Measurements from ENCODE around the gene MTX1. TPM values are rescaled to one million over a fixed set of nuclear protein-coding genes. Genes with fewer than 3 reads are reported as not detected.
"Not testable (repeated sequence)": the region's sequence is repeated elsewhere in the genome, so short reads cannot be mapped to it uniquely, and the experiment has no call there.

MTX1 gene
- total RNA-seq, 1 donor: 16.1 TPM

- no peaks in the 10 kb centered on the region for H3K27me3 ChIP-seq (ENCODE audit: insufficient read depth, low read length)
- no peaks in the 10 kb centered on the region for H3K9me3 ChIP-seq (ENCODE audit: low read depth, low read length)
- H3K4me1 ChIP-seq (ENCODE audit: insufficient read depth, low read length): peaks cover 37% of the 10 kb centered on the region
- H3K4me3 ChIP-seq (ENCODE audit: low read length): no peak overlapping the region
Measured at GRCh38 chr1:155205969-155206593, 2.4 kb upstream of the MTX1 start.

DNA sequence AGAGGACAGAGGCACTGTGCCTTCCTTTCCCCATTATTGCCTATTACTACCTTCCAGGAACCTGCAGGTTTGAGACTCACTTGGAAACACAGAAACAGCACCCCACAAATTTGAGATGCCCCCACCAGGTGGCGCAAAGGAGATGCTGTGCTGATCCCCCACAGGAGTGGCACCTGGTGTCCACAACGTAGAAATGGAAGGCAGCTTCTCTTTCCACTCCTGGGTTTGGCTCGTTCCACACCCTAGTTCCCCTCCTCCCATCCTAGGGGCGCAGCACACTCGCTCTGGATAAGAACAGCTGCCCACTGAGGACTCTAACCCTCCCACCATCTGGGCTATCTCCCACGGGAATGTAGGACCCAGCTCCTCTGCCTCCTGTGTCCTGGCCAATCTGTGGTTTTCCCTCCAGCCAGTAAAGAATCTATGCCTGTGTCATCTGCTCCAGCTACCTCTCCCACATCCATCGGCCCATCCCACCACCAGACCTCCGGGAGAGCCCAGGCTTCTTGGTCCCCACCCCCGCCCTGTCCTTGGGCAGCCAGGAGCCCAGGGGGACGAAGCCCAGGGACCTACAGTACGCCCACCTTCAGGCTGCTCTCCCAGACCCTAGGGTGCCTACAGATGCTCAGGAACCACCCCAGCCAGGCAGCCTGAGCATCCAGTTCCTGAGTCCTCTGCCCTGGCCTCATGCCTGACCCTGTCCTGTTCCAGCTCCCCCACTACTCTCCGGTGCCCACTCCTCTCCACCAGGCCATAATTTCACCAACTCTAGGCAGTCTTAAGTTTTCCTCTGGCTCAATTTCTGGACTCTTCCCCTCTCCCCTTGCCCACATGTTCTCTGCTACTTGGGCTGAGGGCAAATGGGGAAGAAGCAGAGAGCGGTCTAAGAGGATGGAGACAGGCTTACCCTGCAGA is 1.3 kb upstream of the MTX1 start:
- H3K4me1 ChIP-seq (ENCODE audit: insufficient read depth, low read length): peaks cover 48% of the 10 kb centered on the region
- no peak overlapping the region for H3K4me3 ChIP-seq (ENCODE audit: low read length)
- H3K27me3 ChIP-seq (ENCODE audit: insufficient read depth, low read length): no peaks in the 10 kb centered on the region
- no peaks in the 10 kb centered on the region for H3K9me3 ChIP-seq (ENCODE audit: low read depth, low read length)

- H3K27me3 ChIP-seq (ENCODE audit: insufficient read depth, low read length): no peaks in the 10 kb centered on the region
- peak within 1 kb of the TSS; percentile 77 for H3K4me3 ChIP-seq (ENCODE audit: low read length)
- no peaks in the 10 kb centered on the region for H3K9me3 ChIP-seq (ENCODE audit: low read depth, low read length)
- H3K4me1 ChIP-seq (ENCODE audit: insufficient read depth, low read length): peaks cover 48% of the 10 kb centered on the region
Measured at GRCh38 chr1:155207806-155208540, 522 bp upstream of the MTX1 start, which contains the start of gene THBS3. TSS of gene THBS3 (minus strand) at chr1:155207897. CDS start at chr1:155207876, 21 bp downstream.

- peaks cover 48% of the 10 kb centered on the region for H3K4me1 ChIP-seq (ENCODE audit: insufficient read depth, low read length)
- H3K4me3 ChIP-seq (ENCODE audit: low read length): peak overlapping the region; percentile 77
- H3K9me3 ChIP-seq (ENCODE audit: low read depth, low read length): no peaks in the 10 kb centered on the region
- no peaks in the 10 kb centered on the region for H3K27me3 ChIP-seq (ENCODE audit: insufficient read depth, low read length)
Measured at GRCh38 chr1:155209312-155209721, 822 bp downstream of the MTX1 start.

- Histone ChIP-seq H3K4me3 (ENCODE audit: low read length) (peak overlapping the region; percentile 23), H3K4me1 (ENCODE audit: insufficient read depth, low read length) (peaks cover 54% of the 10 kb centered on the region), H3K9me3 (ENCODE audit: low read depth, low read length) (no peaks in the 10 kb centered on the region), H3K27me3 (ENCODE audit: insufficient read depth, low read length) (no peaks in the 10 kb centered on the region)
Measured at GRCh38 chr1:155210314-155211104, 2.0 kb downstream of the MTX1 start.

DNA sequence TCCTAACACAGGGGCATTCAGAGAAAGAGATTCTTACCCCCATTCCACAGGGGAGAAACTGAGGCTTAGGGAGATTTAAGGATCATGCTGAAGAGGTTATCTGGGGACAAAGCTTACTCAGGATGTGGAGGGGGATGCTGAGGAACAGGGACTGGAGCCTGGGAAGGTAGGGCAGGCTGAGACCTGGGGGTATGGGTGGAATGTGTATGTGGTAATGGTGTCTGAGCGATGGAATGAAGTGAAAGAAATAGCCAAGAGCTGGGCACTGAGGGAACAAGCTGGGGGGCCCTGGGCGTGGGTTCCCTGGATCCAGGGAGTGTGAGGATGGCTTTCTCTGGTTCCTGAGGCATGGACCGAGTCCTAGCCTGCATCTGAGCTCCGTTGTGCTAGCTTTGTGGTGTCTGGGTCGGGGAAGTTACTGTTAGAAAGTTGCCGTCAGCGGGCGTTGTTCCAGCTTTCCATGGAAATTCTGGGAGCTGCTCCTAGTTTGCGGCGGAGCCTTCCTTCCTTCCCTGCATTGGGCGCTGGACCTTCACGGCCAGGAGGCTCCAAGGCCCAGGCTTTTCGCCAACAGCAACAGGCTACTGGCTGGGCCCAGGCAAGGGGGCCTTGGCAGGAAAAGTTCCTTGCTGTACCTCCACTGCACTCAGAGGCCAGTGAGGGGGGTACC is 3.0 kb downstream of the MTX1 start:
- peak overlapping the region; percentile 23 for H3K4me3 ChIP-seq (ENCODE audit: low read length)
- peaks cover 56% of the 10 kb centered on the region for H3K4me1 ChIP-seq (ENCODE audit: insufficient read depth, low read length)
- H3K27me3 ChIP-seq (ENCODE audit: insufficient read depth, low read length); H3K9me3 ChIP-seq (ENCODE audit: low read depth, low read length): not testable (repeated sequence)

GRCh38 chr1:155212051-155212440 is 3.6 kb downstream of the MTX1 start:
- H3K27me3 ChIP-seq (ENCODE audit: insufficient read depth, low read length); H3K9me3 ChIP-seq (ENCODE audit: low read depth, low read length); H3K4me3 ChIP-seq (ENCODE audit: low read length): not testable (repeated sequence)
- peaks cover 52% of the 10 kb centered on the region for H3K4me1 ChIP-seq (ENCODE audit: insufficient read depth, low read length)

DNA sequence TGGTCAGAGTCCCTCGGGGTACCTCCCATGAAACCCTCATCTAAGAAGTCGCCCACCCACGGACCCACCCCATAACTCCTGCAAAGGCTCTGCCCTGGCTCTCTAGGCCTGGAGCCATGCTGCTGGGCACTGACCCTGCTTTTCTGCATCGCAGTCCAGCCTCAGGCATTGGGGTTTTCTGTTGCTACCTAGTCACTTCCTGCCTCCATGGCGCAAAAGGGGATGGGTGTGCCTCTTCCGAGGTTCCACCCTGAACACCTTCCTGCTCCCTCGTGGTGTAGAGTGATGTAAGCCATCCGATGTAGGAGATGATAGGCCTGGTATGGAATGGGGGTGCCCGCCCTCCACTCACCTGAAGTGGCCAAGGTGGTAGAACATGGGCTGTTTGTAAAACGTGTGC is 6.2 kb downstream of the MTX1 start:
- H3K4me1 ChIP-seq (ENCODE audit: insufficient read depth, low read length): peaks cover 44% of the 10 kb centered on the region
- not testable (repeated sequence) for H3K9me3 ChIP-seq (ENCODE audit: low read depth, low read length); H3K4me3 ChIP-seq (ENCODE audit: low read length); H3K27me3 ChIP-seq (ENCODE audit: insufficient read depth, low read length)

GRCh38 chr1:155218854-155219591 is 10.5 kb downstream of the MTX1 start:
- H3K4me1 ChIP-seq (ENCODE audit: insufficient read depth, low read length): peaks cover 61% of the 10 kb centered on the region
- no peak overlapping the region for H3K4me3 ChIP-seq (ENCODE audit: low read length)
- no peaks in the 10 kb centered on the region for H3K27me3 ChIP-seq (ENCODE audit: insufficient read depth, low read length)
- H3K9me3 ChIP-seq (ENCODE audit: low read depth, low read length): no peaks in the 10 kb centered on the region

GRCh38 chr1:155219592-155220031 is 11.1 kb downstream of the MTX1 start:
- Histone ChIP-seq H3K27me3 (ENCODE audit: insufficient read depth, low read length) (no peaks in the 10 kb centered on the region), H3K4me3 (ENCODE audit: low read length) (no peak overlapping the region), H3K4me1 (ENCODE audit: insufficient read depth, low read length) (peaks cover 67% of the 10 kb centered on the region), H3K9me3 (ENCODE audit: low read depth, low read length) (no peaks in the 10 kb centered on the region)

- peaks cover 69% of the 10 kb centered on the region for H3K4me1 ChIP-seq (ENCODE audit: insufficient read depth, low read length)
- not testable (repeated sequence) for H3K27me3 ChIP-seq (ENCODE audit: insufficient read depth, low read length); H3K4me3 ChIP-seq (ENCODE audit: low read length); H3K9me3 ChIP-seq (ENCODE audit: low read depth, low read length)
Measured at GRCh38 chr1:155220211-155220965, 11.9 kb downstream of the MTX1 start.

- H3K9me3 ChIP-seq (ENCODE audit: low read depth, low read length): no peaks in the 10 kb centered on the region
- H3K27me3 ChIP-seq (ENCODE audit: insufficient read depth, low read length): no peaks in the 10 kb centered on the region
- H3K4me3 ChIP-seq (ENCODE audit: low read length): no peak overlapping the region
- H3K4me1 ChIP-seq (ENCODE audit: insufficient read depth, low read length): peaks cover 87% of the 10 kb centered on the region
Measured at GRCh38 chr1:155223047-155223446, 14.6 kb downstream of the MTX1 start.

DNA sequence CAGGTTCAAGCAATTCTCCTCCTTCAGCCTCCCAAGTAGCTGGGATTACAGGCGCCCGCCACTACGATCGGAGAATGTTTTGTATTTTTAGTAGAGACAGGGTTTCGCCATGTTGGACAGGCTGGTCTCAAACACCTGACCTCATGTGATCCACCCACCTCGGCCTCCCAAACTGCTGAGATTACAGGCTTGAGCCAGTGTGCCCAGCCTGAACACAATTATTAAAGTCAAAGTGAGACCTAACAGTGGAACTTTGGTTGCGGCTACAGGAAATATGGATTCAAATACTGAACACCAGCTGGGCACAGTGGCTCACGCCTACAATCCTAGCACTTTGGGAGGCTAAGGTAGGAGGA is 16.9 kb downstream of the MTX1 start:
- H3K9me3 ChIP-seq (ENCODE audit: low read depth, low read length); H3K4me3 ChIP-seq (ENCODE audit: low read length); H3K27me3 ChIP-seq (ENCODE audit: insufficient read depth, low read length): not testable (repeated sequence)
- peaks cover 73% of the 10 kb centered on the region for H3K4me1 ChIP-seq (ENCODE audit: insufficient read depth, low read length)
